Thoracic aorta endothelial cell (primary cell): ENCODE data around the gene RRP15. TPM values are rescaled to one million over a fixed set of nuclear protein-coding genes. Genes with fewer than 3 reads are reported as not detected.

Experiments
- small RNA-seq: library from RNA; depleted of rRNA; stranded (forward); fragments of <200 nt; gene quantifications from one replicate; pipeline ENCODE3, GENCODE V24; 2012
- total RNA-seq: library from RNA; depleted of rRNA; stranded (reverse); fragments of >200 nt; gene quantifications from 2 replicates; pipeline ENCODE4 v1.2.3, GENCODE V29; 2012

Gene RRP15
- 13.2 and 15.0 TPM in 2 replicates for total RNA-seq

GRCh38 chr1:218284917-218285635 is at the start of gene RRP15:
RRP15 (plus strand) TSS chr1:218285293; CDS start chr1:218285317, 24 bp downstream.

GRCh38 chr1:218344814-218345672 is 60.0 kb downstream of the RRP15 start, which contains the start of gene TGFB2:
TGFB2 (plus strand) TSS chr1:218345336; CDS start chr1:218346702, 1,366 bp downstream.

Small RNAs within 50 kb of the gene (small RNA-seq; reads per million reads assigned to genes)
- gene AC096638.1, result not detected

Other genes with a start within 250 kb of the RRP15 start
- gene TGFB2, start 60.0 kb downstream of the RRP15 start, total RNA-seq, result 2.2 and 2.8 TPM in 2 replicates